GM12874 (cell line): ENCODE results near the gene NCOA5.

ENCODE experiments used
- TF ChIP-seq, protein P1 (sequence below): IDR thresholded peaks from 2 replicates; pipeline ENCODE4 v1.5.1; 2011; ENCODE audit warnings: low read depth, mild to moderate bottlenecking, control low read depth, low read length, moderate library complexity; ENCODE audit not compliant: insufficient read depth

NCOA5 gene

DNA sequence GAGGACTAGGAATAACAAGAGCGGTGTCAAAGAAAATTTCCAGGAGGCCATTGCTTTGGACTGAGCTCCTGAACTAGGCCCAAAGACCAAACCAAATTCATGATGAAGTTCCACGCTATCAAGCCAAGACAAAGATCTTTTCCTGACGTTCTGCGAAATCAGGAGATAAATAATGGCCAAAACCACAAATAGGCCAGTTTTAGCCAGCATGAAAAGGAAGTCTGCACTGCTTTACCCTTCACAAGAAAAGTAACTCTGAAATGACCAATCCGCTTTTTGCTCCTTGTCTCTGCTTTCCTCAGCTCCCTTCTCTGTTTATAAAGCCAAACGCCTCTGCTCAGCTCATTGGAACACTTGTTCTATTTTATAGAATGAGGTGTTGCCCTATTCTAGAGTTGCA lies 6.7 kb downstream of the NCOA5 start:
- TF ChIP-seq, protein P1, sequence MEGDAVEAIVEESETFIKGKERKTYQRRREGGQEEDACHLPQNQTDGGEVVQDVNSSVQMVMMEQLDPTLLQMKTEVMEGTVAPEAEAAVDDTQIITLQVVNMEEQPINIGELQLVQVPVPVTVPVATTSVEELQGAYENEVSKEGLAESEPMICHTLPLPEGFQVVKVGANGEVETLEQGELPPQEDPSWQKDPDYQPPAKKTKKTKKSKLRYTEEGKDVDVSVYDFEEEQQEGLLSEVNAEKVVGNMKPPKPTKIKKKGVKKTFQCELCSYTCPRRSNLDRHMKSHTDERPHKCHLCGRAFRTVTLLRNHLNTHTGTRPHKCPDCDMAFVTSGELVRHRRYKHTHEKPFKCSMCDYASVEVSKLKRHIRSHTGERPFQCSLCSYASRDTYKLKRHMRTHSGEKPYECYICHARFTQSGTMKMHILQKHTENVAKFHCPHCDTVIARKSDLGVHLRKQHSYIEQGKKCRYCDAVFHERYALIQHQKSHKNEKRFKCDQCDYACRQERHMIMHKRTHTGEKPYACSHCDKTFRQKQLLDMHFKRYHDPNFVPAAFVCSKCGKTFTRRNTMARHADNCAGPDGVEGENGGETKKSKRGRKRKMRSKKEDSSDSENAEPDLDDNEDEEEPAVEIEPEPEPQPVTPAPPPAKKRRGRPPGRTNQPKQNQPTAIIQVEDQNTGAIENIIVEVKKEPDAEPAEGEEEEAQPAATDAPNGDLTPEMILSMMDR, result no peak

DNA sequence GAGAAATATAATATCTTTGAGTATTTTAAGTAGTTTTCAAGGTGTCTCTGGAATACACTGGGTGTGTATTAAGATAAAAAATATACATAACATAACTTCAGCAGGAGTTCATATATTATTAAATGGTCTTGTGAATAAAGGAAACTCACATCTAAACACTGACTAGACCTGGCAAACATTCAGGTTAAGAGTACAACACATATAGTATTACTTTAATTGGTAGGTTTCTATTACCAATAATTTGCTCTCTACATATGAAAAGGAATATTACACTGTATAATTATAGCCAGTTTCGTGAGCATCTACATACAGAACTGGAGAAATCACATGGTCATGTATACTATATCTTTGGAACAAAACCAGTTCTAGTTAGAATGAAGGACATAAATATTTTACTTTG lies 8.7 kb downstream of the NCOA5 start:
- TF ChIP-seq, protein P1, result no peak

DNA sequence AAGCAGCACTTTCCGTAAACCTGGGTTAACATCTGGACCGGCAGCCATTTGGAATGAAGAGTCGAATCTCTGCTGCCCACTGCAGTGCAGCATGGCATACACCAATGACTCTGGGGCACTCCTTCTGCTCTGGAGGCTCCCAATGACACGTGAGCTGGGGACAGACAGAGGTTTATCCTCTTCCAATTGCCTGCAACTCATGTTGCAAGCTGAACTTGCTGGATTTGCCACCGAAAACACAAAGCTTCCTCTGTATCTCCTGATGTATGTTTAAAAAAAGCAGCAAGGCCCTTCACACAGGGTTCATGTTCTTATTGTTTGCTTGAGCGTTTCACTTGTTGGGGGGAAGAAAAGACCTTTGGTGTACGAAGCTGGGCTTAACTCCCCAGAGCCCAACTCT lies 10.8 kb downstream of the NCOA5 start:
- TF ChIP-seq, protein P1, result no peak

DNA sequence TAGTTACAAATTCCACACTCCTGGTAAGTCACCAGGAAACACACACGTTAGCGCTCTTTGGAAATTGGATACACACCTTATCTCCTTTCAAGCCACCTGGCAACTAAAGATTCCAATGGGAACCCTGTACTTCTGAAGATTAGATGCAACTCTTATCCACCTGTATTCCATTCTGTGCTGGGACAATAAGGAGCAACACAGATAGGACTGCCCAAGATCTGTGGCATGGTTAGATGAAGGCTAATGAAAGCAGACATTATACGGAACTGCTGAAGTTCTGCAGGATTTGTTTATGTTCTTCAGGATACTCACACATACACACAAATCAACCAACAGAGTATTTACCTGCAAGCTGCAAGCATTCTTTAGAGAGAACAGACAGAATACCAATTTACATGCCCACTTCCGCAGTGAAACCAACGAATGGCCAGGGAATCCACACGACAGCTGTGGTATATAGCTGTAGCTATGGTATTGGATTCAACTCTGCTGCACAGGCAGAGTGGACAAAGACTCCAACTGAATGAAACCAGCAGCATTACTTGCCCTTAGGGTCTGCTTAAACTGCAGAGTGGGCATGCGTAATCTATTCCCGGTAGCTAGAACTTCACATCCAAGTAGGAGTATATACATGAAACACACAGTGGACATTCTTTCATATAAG lies 12.0 kb downstream of the NCOA5 start:
- TF ChIP-seq, protein P1, result no peak

DNA sequence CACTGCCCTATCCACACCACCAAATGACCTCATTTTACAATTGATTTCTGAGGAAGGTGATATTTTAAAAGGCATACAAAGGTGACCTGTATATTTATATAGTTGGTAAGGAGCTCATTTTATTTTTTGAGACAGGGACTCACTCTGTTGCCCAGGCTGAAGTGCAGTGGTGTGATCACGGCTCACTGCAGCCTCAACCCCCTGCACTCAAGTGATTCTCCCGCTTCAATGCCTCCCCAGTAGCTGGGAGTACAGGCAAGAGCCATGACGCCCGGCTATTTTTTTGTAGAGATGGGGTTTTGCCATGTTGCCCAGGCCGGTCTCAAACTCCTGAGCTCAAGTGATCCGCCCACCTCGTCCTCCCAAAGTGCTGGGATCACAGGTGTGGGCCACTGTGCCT lies 13.0 kb downstream of the NCOA5 start:
- TF ChIP-seq, protein P1, result no peak

DNA sequence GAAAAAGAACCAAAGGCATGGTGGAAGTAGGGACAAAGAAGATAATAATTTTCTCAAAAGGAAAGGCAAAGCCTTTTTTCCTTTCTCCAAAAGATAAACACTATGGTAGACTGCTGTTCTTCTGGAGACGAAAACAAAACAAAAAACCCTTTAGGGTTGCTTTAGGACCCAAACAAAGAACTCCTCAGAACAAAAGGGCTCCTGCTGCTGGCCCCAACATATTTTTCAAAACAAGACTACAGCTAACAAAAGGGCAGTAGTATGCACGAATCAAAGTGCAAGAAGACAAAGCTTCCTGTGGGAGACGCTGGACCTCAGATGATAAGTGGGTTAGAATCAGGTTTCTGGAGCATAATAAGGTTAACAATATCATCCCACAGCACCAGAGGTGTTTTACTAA lies 15.8 kb downstream of the NCOA5 start:
- TF ChIP-seq, protein P1, result no peak

DNA sequence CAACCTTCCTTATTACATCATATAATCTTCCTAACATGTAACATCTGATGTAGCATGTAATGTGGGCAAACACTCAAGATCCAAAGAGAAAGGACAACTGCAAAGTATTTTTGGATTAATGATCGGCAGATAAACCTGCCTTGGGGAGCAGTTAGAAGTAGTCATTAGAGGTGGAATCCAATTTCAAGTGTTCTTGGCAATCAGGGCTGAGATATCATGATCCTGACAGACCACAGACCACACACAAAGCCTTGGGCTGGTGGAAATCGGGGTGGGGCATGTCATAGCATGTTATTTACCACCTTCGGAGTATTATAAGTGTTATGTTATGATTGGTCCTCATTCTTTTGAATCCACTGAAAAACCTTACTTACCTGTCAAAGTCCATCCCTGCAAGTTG lies 16.3 kb downstream of the NCOA5 start:
- TF ChIP-seq, protein P1, result no peak

DNA sequence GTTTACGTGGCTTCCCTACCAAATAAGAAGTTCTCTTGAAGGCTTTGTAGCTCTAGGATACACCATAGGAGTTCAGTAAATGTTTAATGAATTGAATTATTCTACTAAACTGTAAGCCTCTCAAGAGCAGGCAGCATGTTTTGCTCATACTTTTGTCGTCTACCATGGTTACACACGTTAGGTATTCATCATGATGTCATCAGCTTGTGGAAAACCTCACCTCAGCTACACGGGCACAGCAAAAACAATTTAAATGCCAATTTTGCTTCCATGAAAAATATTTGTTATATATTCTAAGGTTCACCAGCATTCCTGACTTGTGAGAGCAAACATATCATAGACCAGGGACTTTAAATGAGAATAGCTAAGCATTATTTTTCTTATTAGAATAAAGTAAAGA lies 16.7 kb downstream of the NCOA5 start:
- TF ChIP-seq, protein P1, result no peak
